HG03571 (cell line): ENCODE data around the gene CACNA1C.

Experiments
- ATAC-seq: cut with Tn5 transposase; IDR thresholded peaks from one replicate; pipeline ENCODE4 v1.9.1; 2021; ENCODE audit not compliant: unreplicated experiment

The CACNA1C gene

DNA sequence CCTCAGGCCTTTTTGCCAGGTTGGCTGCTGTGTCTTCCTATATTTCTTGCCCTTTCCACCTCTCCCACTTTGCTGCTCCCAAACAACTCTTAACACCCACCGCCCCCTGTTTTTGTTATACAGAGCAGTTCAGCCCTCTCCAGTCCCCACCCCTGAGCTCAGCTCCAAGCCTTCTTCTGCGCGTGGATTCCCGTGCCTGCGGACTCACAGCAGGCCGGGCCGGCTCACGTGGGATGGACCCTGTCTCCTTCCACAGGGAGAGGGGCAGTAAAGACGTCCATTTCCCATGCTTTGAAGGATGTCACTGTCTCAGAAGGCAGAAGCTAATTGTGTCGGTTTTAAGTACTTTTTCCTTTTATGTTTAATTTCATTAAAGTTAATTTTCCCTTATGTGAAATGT is 139.4 kb downstream of the CACNA1C start:
- ATAC-seq: no peak

- no peak for ATAC-seq
Observed at GRCh38 chr12:2194060-2194459, 141.3 kb downstream of the CACNA1C start.

DNA sequence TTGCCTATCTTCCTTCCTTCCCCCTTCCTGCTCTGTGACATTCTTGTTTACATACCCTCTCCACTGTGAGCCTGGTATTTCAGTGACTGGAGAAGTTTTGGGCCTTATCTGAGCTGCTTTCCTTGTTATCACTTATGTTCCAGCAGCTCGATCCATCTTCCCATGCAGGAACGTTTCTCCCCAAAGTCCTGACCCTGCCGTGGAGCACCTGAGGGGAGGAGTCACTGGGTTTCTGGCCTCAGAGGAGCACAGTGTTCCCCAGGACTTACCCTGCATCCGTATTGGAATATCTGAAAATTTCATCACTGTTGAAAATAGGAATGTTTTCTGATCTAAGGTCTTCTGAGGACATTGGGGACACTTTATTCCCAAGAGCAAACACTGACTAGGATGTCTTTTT is 141.8 kb downstream of the CACNA1C start:
- ATAC-seq: no peak

DNA sequence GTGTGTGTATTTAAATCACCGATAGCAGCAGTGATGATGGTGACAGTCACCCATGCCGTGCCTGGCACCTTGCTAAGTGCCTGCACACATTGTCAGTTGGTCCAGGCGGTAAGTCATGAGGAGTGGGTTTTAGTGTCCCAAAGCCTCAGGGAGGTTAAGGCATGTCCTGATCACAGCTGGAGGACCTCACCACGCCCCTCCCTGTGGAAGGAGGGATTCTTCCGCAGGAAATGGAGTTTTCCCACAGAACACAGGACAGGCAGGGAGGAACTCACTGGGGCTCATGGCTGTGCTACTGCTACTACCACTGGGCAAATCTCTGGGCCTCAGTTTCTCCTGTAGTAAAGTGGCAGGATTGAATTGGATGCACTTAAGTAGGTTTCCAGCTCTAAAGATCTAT is 142.3 kb downstream of the CACNA1C start:
- no peak for ATAC-seq

- ATAC-seq: no peak
Observed at GRCh38 chr12:2198005-2198501, 145.3 kb downstream of the CACNA1C start.

DNA sequence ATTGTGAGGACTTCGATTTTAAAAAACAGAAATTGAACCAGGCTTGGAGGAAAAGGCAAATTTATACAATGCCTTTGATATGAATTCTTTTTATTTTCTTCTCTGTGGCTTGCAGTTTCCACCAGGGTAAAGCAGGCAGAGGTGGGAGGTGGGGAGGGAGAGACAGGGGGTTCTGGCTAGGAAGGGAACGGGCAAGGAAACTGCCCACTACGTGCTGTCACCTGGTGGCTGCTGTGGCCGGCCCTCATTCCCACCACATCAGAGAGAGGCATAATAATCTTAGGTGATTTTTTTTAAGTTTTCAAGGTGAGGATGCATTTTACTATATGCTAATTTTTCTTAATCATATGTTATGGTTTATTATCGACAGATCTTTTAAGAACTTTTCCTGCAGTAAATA is 145.8 kb downstream of the CACNA1C start:
- no peak for ATAC-seq

GRCh38 chr12:2205996-2206395 is 153.2 kb downstream of the CACNA1C start:
- ATAC-seq: no peak

DNA sequence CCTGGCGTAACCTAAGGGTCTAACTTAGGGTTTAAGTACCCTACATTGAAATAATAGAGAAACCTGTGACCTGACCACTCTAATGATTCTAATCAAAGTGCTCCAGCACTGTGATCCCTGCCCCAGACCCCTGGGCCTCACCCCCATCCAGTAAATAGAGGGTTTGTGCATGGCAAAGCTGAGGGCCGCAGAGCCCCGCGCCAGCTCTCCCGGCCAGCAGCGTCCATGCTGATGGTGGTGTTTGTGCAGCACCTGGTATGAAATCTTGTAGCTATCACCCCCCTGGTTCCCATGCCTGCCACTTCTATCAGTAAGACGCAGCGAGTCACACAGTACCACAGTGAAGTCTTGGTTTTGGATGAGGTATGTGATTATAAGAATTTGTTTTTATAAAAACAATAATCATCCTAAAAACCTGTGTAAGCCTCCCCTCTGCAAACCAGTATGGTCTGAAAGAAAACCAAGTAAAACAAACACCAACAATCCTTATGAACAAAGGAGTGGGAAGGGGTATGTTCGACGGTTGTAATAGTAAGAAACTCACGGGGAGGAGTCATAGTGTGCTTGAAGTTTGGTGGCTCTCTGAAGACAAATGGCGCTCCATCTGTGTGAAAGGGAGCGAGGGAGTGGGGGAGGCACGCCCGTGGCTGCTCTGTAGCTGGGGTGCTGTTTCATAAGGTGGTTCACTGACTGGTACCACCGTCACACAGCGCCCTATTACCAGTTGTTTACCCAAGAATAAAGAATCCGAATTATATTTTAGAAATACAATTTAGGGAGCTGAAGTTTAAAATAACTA is 156.2 kb downstream of the CACNA1C start:
- ATAC-seq: no peak

DNA sequence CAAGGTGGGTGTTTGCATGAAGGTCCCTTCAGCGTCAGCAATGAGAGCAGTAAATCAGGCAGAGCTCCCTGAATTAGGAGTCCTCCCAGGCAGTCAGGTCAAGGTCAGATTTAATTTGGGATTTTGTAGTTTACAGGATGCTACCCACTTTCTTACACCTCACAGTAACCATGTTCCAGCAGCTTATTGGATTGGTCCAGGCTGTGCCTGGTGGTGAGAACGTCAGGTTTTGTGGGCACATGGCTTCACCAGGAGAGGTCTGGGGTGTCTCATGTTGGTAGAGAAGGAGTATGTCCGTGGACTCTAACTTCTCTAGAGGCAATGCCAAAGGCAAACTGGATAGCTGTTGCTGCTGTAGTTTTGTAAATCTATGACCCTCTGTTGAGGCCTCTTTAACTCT is 158.3 kb downstream of the CACNA1C start:
- ATAC-seq: no peak

DNA sequence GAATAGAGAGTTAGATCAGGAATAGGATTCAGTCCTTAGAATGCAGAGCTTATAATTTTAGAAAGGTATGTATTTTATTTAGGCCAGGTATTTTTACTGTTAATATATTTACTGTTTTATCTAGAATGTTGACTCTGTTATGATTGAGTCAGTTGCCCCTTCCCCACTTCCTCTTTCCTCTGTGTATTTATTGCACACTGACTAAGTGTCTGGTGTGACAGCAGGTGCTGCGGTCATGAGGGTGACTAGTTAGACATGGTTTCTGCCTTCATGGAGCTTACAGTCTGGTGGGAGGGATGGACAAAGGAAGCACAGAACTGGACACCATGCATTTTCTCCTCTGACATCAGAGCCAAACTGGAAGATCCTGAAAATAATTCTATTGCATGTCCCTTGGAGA is 159.8 kb downstream of the CACNA1C start:
- ATAC-seq: no peak

- ATAC-seq: no peak
Observed at GRCh38 chr12:2212971-2213869, 160.4 kb downstream of the CACNA1C start.

GRCh38 chr12:2214411-2214810 is 161.6 kb downstream of the CACNA1C start:
- ATAC-seq: no peak

DNA sequence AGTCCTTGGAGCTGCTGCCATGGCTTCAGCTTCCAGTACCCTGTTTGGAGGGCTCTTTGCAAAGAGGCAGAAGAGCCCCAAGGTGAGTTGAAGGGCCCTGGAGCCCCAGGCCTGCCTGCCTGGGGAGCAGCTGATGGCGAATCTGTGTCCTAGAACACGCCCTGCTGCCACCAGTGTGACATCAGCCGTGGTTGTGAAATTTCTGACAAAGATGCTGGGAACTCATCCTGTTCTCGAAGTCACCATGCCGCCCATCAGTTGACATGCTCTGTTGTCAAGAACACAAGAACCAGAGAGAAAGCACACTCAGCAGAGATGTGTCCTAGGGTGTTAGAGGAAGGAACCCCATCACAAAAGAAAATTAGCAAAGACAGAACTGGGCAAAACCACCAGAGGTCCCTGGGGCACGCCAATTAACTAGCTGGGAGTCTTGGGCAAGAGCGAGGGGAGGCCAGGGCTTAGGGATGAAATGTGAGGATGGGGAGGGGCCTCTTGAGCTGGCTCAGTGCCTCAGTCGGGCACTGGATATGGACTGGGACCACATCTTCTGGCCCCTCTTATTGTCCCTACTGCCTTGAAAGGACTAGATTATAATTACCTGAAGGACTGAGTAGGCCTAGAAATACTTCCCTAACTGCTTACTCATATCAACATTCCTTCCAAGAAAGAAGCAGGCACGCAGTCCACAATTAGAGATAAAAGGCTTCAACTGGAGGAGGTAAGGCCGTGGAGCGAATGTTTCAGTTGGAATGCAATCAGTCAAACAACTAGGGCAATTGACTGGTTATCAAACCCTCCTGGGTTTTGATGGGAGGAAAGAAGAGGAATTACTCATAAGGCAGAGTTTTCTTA is 163.1 kb downstream of the CACNA1C start:
- no peak for ATAC-seq

- ATAC-seq: no peak
Observed at GRCh38 chr12:2218706-2219105, 165.9 kb downstream of the CACNA1C start.

DNA sequence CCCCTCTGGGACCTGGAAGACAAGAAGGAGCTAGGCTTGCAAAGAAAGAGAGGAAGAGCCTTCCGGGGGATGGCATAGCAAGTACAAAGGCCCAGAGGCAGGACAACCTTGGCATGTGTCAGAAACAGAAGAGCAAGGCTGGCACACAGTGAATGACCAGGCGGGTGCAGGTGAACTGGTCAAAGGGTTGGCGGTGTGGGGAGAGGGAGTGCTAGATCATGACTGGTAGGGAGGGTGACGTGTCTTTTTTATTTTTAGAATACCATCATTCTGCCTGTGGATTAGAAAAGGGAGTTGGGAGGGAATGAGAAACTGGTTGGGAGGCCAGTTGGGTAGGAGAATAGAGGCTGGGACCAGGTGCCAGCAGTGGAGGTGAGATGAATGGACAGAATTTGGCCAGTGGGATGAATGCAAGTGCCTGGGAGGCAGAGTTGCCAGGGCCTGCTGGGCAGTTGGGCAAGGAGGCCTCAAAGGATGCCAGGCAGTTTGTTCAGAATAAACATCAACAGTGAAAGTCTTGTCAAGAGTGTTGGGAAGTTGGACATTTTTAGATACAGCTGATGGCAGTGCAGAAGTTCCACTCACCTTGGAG is 168.3 kb downstream of the CACNA1C start:
- no peak for ATAC-seq

DNA sequence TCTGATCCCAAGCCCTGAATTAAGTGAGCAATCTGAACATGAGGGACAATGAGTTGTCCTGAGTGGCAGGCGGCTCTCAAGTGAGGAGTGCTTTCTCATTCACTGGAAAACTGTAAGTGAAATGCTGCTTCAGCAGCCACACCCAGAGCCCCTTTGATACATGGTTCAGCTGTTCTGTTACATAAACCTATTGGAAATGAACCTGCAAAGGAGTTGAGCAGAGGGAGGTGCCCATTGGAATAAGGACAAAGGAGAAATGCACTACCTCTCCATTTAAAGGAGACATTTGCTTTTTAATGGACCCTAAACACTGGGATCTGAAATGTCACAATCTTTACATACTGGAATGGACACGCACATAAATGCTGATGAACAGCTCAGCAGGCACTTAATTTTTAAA is 169.9 kb downstream of the CACNA1C start:
- no peak for ATAC-seq

GRCh38 chr12:2224961-2225360 is 172.2 kb downstream of the CACNA1C start:
- ATAC-seq: no peak

DNA sequence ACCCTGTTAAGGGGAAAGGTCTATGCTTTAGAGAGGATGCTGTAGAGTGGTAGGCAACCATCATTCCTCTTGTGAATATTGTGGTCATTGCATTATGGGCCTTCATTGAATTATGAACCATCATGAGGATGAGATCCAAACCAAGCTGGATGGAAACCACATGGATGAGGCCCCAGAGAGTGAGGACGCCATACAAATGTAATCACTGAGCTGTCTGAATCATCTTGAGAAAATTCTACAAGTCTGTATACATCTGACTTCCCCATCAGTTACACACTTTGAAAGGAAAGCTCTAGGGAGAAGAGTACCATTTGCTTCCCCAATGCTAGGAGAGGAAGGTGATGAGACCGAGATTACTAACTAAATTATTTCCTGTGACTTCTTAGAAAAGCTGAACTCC is 172.9 kb downstream of the CACNA1C start:
- ATAC-seq: no peak

- no peak for ATAC-seq
Observed at GRCh38 chr12:2226641-2227040, 173.9 kb downstream of the CACNA1C start.

DNA sequence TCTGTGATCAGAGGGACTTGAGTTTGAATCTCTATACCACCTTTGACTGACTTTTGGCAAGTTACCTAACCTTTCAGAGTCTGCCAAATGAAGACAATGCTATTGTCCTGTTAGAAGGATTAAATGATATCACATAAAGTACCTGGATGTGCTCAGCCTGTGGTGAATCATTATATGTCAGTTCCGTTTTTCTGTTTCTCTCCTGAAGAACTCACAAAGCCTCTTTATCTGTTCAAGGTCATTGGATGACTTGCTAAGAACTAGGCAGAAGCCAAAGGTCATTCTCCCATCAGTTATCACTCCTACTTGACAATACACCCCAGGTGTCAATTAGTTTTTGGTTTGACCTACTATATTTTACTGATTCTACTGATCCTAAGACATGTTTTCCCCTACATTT is 174.6 kb downstream of the CACNA1C start:
- ATAC-seq: no peak

DNA sequence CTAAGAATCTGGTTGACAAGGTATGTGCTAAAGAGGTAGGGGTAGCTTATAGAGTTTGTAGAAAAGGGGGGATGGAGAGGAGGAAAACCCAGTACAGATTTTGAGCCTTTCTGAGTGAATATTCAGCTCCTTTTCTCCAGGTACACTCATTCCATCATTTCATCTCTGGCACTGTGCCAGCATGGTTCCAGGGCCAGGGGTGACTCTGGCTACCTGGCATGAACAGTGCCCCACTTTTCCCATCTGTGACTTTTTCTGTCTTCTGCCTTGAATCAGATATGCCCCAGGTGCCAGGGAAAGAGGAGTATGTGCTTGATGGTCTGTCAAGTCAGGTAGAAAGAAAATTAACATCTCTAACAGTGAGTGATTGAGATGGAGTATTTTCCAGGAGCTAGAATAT is 175.7 kb downstream of the CACNA1C start:
- no peak for ATAC-seq
